Measurements from ENCODE around the gene KLHL29. TPM values are rescaled to one million over a fixed set of nuclear protein-coding genes. Genes with fewer than 3 reads are reported as not detected.

The KLHL29 gene
- total RNA-seq, 3 donors from 2014 or later (not counting 1 experiment from before 2014, with no cell fraction given): 0.24 to 0.43 (median 0.33) TPM

DNA sequence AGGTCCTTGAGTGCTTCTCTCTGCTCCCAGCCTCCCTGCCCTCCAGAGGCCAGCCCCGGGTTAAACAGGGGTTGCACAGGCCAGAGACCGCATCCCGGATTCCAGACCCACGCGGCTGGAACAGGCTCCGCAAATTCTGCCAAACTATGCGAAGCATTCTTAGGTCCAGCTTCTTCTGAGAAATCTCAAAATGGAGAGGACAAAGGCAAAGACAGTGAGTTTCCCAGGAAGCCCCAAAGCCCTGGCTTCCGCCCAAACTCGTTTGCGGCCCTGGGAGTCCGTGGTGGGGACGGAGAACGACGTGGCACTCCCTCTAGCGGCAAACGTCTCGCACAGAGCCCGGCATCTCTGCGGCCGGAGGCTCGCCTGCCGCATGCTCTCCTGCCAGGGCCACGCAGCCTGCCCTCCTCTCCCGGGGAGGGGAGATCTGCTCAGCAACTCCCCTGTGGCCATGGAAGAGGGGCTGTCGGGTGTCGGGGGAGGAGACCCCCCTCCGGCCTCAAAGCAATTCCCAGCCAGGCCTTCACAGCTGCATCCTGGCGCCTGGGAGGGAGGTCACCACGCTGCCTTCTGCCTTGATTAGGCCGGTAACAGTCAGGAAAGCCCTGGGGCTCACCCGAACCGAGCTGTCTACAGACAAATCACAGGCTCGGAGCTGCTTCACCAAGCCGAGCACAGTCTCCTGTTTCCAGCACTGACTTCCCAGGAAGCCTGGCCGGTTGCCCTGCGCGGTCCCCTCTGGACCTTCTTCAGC is 33.4 kb upstream of the KLHL29 start:
- DNase-seq (peak; percentile 19 to 62), ATAC-seq (peak in 1 of 3 donors; percentile 84)
- H3K27ac ChIP-seq (ENCODE audit: low read length): no peak overlapping the region
- H3K36me3 ChIP-seq (ENCODE audit: control insufficient read depth, insufficient read depth, low read length): no peaks in the 10 kb centered on the region
- intact Hi-C loops (cut with micrococcal nuclease): no loop called here
- H3K9me3 ChIP-seq (ENCODE audit: control insufficient read depth, insufficient read depth, low read length): no peaks in the 10 kb centered on the region
- 26% methylated on average over 37 of the region's 37 CpGs for WGBS (ENCODE audit: insufficient coverage)
- H3K27me3 Mint-ChIP-seq (ENCODE audit: low read depth in 2 of 2): peaks cover 20 to 23% of the 10 kb centered on the region in 2 donors
- H3K27me3 ChIP-seq (ENCODE audit: control insufficient read depth, insufficient read depth, low read length): peaks cover 6% of the 10 kb centered on the region
- H3K4me3 Mint-ChIP-seq: no peak overlapping the region
- no peaks in the 10 kb centered on the region for H3K4me1 Mint-ChIP-seq
- H3K27ac Mint-ChIP-seq: no peak overlapping the region
- peaks cover 5% of the 10 kb centered on the region for H3K4me1 ChIP-seq (ENCODE audit: control insufficient read depth, insufficient read depth, low read length)
- H3K36me3 Mint-ChIP-seq: no peaks in the 10 kb centered on the region
- TF ChIP-seq, protein P1, sequence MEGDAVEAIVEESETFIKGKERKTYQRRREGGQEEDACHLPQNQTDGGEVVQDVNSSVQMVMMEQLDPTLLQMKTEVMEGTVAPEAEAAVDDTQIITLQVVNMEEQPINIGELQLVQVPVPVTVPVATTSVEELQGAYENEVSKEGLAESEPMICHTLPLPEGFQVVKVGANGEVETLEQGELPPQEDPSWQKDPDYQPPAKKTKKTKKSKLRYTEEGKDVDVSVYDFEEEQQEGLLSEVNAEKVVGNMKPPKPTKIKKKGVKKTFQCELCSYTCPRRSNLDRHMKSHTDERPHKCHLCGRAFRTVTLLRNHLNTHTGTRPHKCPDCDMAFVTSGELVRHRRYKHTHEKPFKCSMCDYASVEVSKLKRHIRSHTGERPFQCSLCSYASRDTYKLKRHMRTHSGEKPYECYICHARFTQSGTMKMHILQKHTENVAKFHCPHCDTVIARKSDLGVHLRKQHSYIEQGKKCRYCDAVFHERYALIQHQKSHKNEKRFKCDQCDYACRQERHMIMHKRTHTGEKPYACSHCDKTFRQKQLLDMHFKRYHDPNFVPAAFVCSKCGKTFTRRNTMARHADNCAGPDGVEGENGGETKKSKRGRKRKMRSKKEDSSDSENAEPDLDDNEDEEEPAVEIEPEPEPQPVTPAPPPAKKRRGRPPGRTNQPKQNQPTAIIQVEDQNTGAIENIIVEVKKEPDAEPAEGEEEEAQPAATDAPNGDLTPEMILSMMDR (IDR thresholded peaks at IDR 0.05): peak; percentile 51
- no peak overlapping the region for H3K4me3 ChIP-seq (ENCODE audit: low read length)
- no peaks in the 10 kb centered on the region for H3K9me3 Mint-ChIP-seq

DNA sequence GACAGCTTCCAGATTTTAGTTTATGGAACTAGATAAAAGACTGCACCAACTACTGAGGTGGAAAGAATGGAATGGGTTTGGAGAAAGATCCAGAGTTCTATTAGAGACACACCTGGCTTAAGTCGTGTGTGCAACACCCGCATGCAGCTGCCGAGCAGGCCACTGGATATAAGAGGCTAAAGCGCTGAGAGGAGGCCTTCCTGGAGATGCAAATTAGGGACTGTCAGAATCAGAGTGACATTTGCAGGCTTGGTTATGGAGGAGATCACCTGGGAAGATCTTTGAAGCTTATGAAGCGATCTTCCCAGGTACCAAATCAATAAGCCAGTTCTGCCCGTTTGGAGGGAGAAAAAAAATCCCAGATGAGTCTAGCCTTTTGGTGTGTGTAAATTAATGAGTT is 30.4 kb upstream of the KLHL29 start:
- Histone ChIP-seq H3K27ac (ENCODE audit: low read length) (no peak overlapping the region), H3K4me1 (ENCODE audit: control insufficient read depth, insufficient read depth, low read length) (peaks cover 5% of the 10 kb centered on the region), H3K36me3 (ENCODE audit: control insufficient read depth, insufficient read depth, low read length) (no peaks in the 10 kb centered on the region), H3K4me3 (ENCODE audit: low read length) (no peak overlapping the region), H3K9me3 (ENCODE audit: control insufficient read depth, insufficient read depth, low read length) (no peaks in the 10 kb centered on the region), H3K27me3 (ENCODE audit: control insufficient read depth, insufficient read depth, low read length) (peaks cover 6% of the 10 kb centered on the region)
- ATAC-seq: no peak
- WGBS (ENCODE audit: insufficient coverage): 89% methylated on average over 5 of the region's 6 CpGs
- Mint-ChIP-seq H3K36me3 (no peaks in the 10 kb centered on the region), H3K4me1 (no peaks in the 10 kb centered on the region), H3K9me3 (no peaks in the 10 kb centered on the region), H3K27me3 (ENCODE audit: low read depth in 2 of 2) (peaks cover 17 to 22% of the 10 kb centered on the region in 2 donors), H3K4me3 (no peak overlapping the region), H3K27ac (no peak overlapping the region)
- no peak for DNase-seq
- intact Hi-C loops (cut with micrococcal nuclease): no loop called here
- TF ChIP-seq, protein P1 (IDR thresholded peaks at IDR 0.05): no peak

DNA sequence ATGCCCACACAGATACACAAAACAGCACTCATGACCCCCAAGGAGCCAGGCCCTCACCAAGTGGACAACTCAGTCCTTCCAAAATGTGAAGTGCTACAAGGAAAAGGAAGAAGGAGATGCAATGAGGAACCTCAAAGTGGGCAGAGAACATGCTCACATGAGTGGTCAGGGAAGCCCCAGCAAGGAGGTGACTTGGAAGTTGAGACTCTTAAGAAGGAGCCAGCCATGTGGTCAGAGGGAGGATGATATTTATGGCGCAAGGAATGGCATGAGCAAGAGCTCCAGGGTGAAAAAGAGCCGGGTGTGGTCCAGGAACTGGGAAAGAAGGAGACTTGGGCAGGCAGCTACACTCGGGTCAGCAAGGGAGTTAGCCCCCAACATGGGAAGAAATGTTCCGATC is 30.0 kb upstream of the KLHL29 start:
- H3K4me1 Mint-ChIP-seq: no peaks in the 10 kb centered on the region
- no peaks in the 10 kb centered on the region for H3K9me3 Mint-ChIP-seq
- DNase-seq (no peak), ATAC-seq (no peak)
- Histone ChIP-seq H3K27ac (ENCODE audit: low read length) (no peak overlapping the region), H3K27me3 (ENCODE audit: control insufficient read depth, insufficient read depth, low read length) (peaks cover 6% of the 10 kb centered on the region), H3K4me3 (ENCODE audit: low read length) (no peak overlapping the region), H3K36me3 (ENCODE audit: control insufficient read depth, insufficient read depth, low read length) (no peaks in the 10 kb centered on the region), H3K4me1 (ENCODE audit: control insufficient read depth, insufficient read depth, low read length) (peaks cover 5% of the 10 kb centered on the region), H3K9me3 (ENCODE audit: control insufficient read depth, insufficient read depth, low read length) (no peaks in the 10 kb centered on the region)
- no peaks in the 10 kb centered on the region for H3K36me3 Mint-ChIP-seq
- no peak overlapping the region for H3K27ac Mint-ChIP-seq
- TF ChIP-seq, protein P1 (IDR thresholded peaks at IDR 0.05): no peak
- WGBS (ENCODE audit: insufficient coverage): 64% methylated on average over 4 of the region's 4 CpGs
- intact Hi-C loops (cut with micrococcal nuclease): no loop called here
- peaks cover 17 to 22% of the 10 kb centered on the region in 2 donors for H3K27me3 Mint-ChIP-seq (ENCODE audit: low read depth in 2 of 2)
- no peak overlapping the region for H3K4me3 Mint-ChIP-seq

DNA sequence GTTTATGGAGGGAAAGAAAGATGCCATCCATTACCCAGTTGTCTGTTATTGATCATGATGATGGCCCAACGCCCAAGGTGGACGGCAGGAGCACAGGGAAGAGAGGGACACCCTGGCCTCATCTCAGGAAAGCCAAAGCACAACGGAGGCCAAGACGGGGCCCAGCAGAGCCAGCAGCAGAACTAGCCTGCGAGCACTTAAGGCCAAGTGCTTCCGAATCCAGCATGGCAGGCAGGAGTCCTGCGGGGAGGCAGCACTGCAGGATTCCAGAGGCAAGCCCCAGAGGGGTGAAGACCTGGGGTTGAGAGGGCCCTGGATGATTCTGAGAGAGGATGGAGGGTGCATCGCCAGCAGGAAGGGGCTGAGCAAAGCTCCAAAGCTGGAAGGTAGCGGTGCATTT is 28.3 kb upstream of the KLHL29 start:
- no peaks in the 10 kb centered on the region for H3K36me3 Mint-ChIP-seq
- H3K27me3 Mint-ChIP-seq (ENCODE audit: low read depth in 2 of 2): peaks cover 17 to 24% of the 10 kb centered on the region in 2 donors
- H3K27ac ChIP-seq (ENCODE audit: low read length): no peak overlapping the region
- DNase-seq (no peak), ATAC-seq (no peak)
- H3K4me1 ChIP-seq (ENCODE audit: control insufficient read depth, insufficient read depth, low read length): peaks cover 1% of the 10 kb centered on the region
- intact Hi-C loops (cut with micrococcal nuclease): no loop called here
- no peak overlapping the region for H3K27ac Mint-ChIP-seq
- H3K4me1 Mint-ChIP-seq: no peaks in the 10 kb centered on the region
- no peaks in the 10 kb centered on the region for H3K9me3 ChIP-seq (ENCODE audit: control insufficient read depth, insufficient read depth, low read length)
- H3K4me3 Mint-ChIP-seq: no peak overlapping the region
- TF ChIP-seq, protein P1 (IDR thresholded peaks at IDR 0.05): no peak
- H3K4me3 ChIP-seq (ENCODE audit: low read length): no peak overlapping the region
- no peaks in the 10 kb centered on the region for H3K9me3 Mint-ChIP-seq
- no peaks in the 10 kb centered on the region for H3K36me3 ChIP-seq (ENCODE audit: control insufficient read depth, insufficient read depth, low read length)
- 92% methylated on average over 9 of the region's 9 CpGs for WGBS (ENCODE audit: insufficient coverage)
- peaks cover 6% of the 10 kb centered on the region for H3K27me3 ChIP-seq (ENCODE audit: control insufficient read depth, insufficient read depth, low read length)
